Astrocyte (in vitro differentiated cells and primary cell): Measurements from ENCODE around the gene OOEP. TPM values are rescaled to one million over a fixed set of nuclear protein-coding genes. Genes with fewer than 3 reads are reported as not detected.

ENCODE experiments used
- DNase-seq: peaks from one replicate; pipeline ENCODE4 v3.0.0-alpha.2; 2010; ENCODE audit warnings: low read depth
- FAIRE-seq: peaks from 2 replicates; lab custom pipeline; 2011; peaks lifted over from hg19 to GRCh38; lab: Jason Lieb, UNC
- H2AFZ ChIP-seq: 2 replicates; pipeline ENCODE4 v1.6.0; 2012; ENCODE audit warnings: low read depth, low read length, inconsistent platforms
- H3K27ac ChIP-seq: 2 replicates; pipeline ENCODE4 v1.5.1; 2011; ENCODE audit warnings: low read depth, low read length, inconsistent platforms
- H3K27me3 ChIP-seq: 2 replicates; pipeline ENCODE4 v1.6.0; 2011; ENCODE audit warnings: low read length, inconsistent platforms; ENCODE audit not compliant: insufficient read depth
- H3K36me3 ChIP-seq: 2 replicates; pipeline ENCODE4 v1.5.1; 2011; ENCODE audit warnings: low read length, inconsistent platforms; ENCODE audit not compliant: insufficient read depth
- H3K4me1 ChIP-seq: 2 replicates; pipeline ENCODE4 v1.5.1; 2011; ENCODE audit warnings: low read length, inconsistent platforms; ENCODE audit not compliant: insufficient read depth
- H3K4me2 ChIP-seq: 2 replicates; pipeline ENCODE4 v1.6.0; 2012; ENCODE audit warnings: low read length, inconsistent platforms
- H3K4me3 ChIP-seq: 2 replicates; pipeline ENCODE4 v1.5.1; 2011; ENCODE audit warnings: low read depth, mild to moderate bottlenecking, low read length, inconsistent platforms; ENCODE audit not compliant: insufficient read depth
- H3K79me2 ChIP-seq: 2 replicates; pipeline ENCODE4 v1.6.0; 2012; ENCODE audit warnings: mild to moderate bottlenecking, low read length, inconsistent platforms; ENCODE audit not compliant: insufficient read depth
- H3K9ac ChIP-seq: 2 replicates; pipeline ENCODE4 v1.6.0; 2012; ENCODE audit warnings: mild to moderate bottlenecking, low read length, inconsistent platforms
- H3K9me3 ChIP-seq: 2 replicates; pipeline ENCODE4 v1.5.1; 2012; ENCODE audit warnings: low read depth, mild to moderate bottlenecking, low read length, inconsistent platforms; ENCODE audit not compliant: insufficient read depth
- H4K20me1 ChIP-seq: 2 replicates; pipeline ENCODE4 v1.6.0; 2012; ENCODE audit warnings: low read length, inconsistent platforms; ENCODE audit not compliant: insufficient read depth
- H3K27ac Mint-ChIP-seq: one replicate; pipeline ENCODE4 v1.8.0; 2021; ENCODE audit warnings: mild to moderate bottlenecking, mixed read lengths; ENCODE audit not compliant: unreplicated experiment
- H3K27me3 Mint-ChIP-seq: one replicate; pipeline ENCODE4 v1.8.0; 2021; ENCODE audit warnings: low read depth, mixed read lengths; ENCODE audit not compliant: unreplicated experiment
- H3K36me3 Mint-ChIP-seq: one replicate; pipeline ENCODE4 v1.8.0; 2021; ENCODE audit warnings: low read depth, mixed read lengths; ENCODE audit not compliant: unreplicated experiment
- H3K4me1 Mint-ChIP-seq: one replicate; pipeline ENCODE4 v1.8.0; 2021; ENCODE audit warnings: low read depth, mixed read lengths; ENCODE audit not compliant: unreplicated experiment
- H3K4me3 Mint-ChIP-seq: one replicate; pipeline ENCODE4 v1.8.0; 2021; ENCODE audit warnings: mild to moderate bottlenecking, moderate library complexity, mixed read lengths; ENCODE audit not compliant: unreplicated experiment
- H3K9me3 Mint-ChIP-seq: one replicate; pipeline ENCODE4 v1.8.0; 2021; ENCODE audit warnings: mild to moderate bottlenecking, mixed read lengths; ENCODE audit not compliant: unreplicated experiment
- EZH2 ChIP-seq: IDR thresholded peaks from 2 replicates; pipeline ENCODE4 v1.6.1; 2012; ENCODE audit warnings: mild to moderate bottlenecking, low read length, inconsistent platforms; ENCODE audit not compliant: insufficient read depth
- total RNA-seq: library from RNA; stranded (reverse); gene quantifications from 2 replicates; pipeline ENCODE4 v1.2.1, GENCODE V29; 2021
- TF ChIP-seq, protein P1 (sequence below): IDR thresholded peaks from 2 replicates; pipeline ENCODE4 v1.5.1; 2011; ENCODE audit warnings: low read depth, mild to moderate bottlenecking, inconsistent platforms, low read length, moderate library complexity; ENCODE audit not compliant: insufficient read depth

The OOEP gene
- total RNA-seq, 1 donor from 2014 or later: not detected

DNA sequence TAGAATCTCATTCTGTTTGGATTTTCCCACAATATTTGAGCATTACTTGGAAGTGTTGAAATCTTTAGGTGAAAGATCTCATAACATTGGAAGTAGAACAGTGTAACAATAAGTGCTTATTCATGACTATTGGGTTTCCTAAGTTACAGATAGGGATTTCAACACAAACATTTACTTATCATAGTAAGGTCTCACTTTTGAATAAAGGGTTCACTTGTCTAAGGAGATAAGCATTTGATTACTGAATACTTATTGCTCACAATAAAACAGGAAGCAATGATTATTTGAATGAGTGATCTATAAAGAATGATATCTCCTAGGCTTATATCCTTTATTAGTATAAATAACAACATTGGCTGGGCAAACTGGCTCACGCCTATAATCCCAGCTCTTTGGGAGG, 39.7 kb upstream of the OOEP start:
- no peak overlapping the region for H3K27ac Mint-ChIP-seq
- no peaks in the 10 kb centered on the region for H3K36me3 Mint-ChIP-seq
- TF ChIP-seq EZH2: no peak
- TF ChIP-seq, protein P1, sequence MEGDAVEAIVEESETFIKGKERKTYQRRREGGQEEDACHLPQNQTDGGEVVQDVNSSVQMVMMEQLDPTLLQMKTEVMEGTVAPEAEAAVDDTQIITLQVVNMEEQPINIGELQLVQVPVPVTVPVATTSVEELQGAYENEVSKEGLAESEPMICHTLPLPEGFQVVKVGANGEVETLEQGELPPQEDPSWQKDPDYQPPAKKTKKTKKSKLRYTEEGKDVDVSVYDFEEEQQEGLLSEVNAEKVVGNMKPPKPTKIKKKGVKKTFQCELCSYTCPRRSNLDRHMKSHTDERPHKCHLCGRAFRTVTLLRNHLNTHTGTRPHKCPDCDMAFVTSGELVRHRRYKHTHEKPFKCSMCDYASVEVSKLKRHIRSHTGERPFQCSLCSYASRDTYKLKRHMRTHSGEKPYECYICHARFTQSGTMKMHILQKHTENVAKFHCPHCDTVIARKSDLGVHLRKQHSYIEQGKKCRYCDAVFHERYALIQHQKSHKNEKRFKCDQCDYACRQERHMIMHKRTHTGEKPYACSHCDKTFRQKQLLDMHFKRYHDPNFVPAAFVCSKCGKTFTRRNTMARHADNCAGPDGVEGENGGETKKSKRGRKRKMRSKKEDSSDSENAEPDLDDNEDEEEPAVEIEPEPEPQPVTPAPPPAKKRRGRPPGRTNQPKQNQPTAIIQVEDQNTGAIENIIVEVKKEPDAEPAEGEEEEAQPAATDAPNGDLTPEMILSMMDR: no peak
- no peak overlapping the region for H3K4me3 Mint-ChIP-seq
- Histone ChIP-seq H3K27me3 (no peaks in the 10 kb centered on the region), H3K9me3 (no peaks in the 10 kb centered on the region), H3K9ac (no peak overlapping the region), H3K4me1 (no peaks in the 10 kb centered on the region), H2AFZ (no peak overlapping the region), H3K36me3 (no peaks in the 10 kb centered on the region), H3K27ac (no peak overlapping the region), H4K20me1 (no peaks in the 10 kb centered on the region), H3K4me3 (no peak overlapping the region), H3K79me2 (no peaks in the 10 kb centered on the region), H3K4me2 (no peak overlapping the region)
- H3K9me3 Mint-ChIP-seq: no peaks in the 10 kb centered on the region
- H3K27me3 Mint-ChIP-seq: no peaks in the 10 kb centered on the region
- FAIRE-seq (no peak), DNase-seq (no peak)
- H3K4me1 Mint-ChIP-seq: no peaks in the 10 kb centered on the region

GRCh38 chr6:73400656-73401055, 31.0 kb upstream of the OOEP start:
- Histone ChIP-seq H3K36me3 (no peaks in the 10 kb centered on the region), H3K4me1 (no peaks in the 10 kb centered on the region), H2AFZ (no peak overlapping the region), H3K27ac (no peak overlapping the region), H3K27me3 (no peaks in the 10 kb centered on the region), H3K4me2 (no peak overlapping the region), H3K9ac (no peak overlapping the region), H3K79me2 (no peaks in the 10 kb centered on the region), H3K4me3 (no peak overlapping the region), H3K9me3 (no peaks in the 10 kb centered on the region), H4K20me1 (no peaks in the 10 kb centered on the region)
- FAIRE-seq: no peak
- no peak overlapping the region for H3K27ac Mint-ChIP-seq
- H3K36me3 Mint-ChIP-seq: no peaks in the 10 kb centered on the region
- H3K9me3 Mint-ChIP-seq: no peaks in the 10 kb centered on the region
- peaks cover 2% of the 10 kb centered on the region for H3K27me3 Mint-ChIP-seq
- DNase-seq: no peak
- no peak for TF ChIP-seq EZH2
- TF ChIP-seq, protein P1: no peak
- no peak overlapping the region for H3K4me3 Mint-ChIP-seq
- no peaks in the 10 kb centered on the region for H3K4me1 Mint-ChIP-seq

- no peak for FAIRE-seq
- Histone ChIP-seq H3K27ac (no peak overlapping the region), H3K79me2 (no peaks in the 10 kb centered on the region), H3K9ac (no peak overlapping the region), H3K4me1 (no peaks in the 10 kb centered on the region), H3K9me3 (no peaks in the 10 kb centered on the region), H3K4me3 (no peak overlapping the region), H3K4me2 (no peak overlapping the region), H2AFZ (no peak overlapping the region), H3K36me3 (no peaks in the 10 kb centered on the region), H4K20me1 (no peaks in the 10 kb centered on the region), H3K27me3 (no peaks in the 10 kb centered on the region)
- Mint-ChIP-seq H3K27me3 (peaks cover 2% of the 10 kb centered on the region), H3K36me3 (no peaks in the 10 kb centered on the region), H3K4me3 (no peak overlapping the region), H3K27ac (no peak overlapping the region), H3K4me1 (no peaks in the 10 kb centered on the region), H3K9me3 (no peaks in the 10 kb centered on the region)
- no peak for DNase-seq
- TF ChIP-seq, protein P1: no peak
- no peak for TF ChIP-seq EZH2
Observed at GRCh38 chr6:73395875-73396274, 26.2 kb upstream of the OOEP start.
